OCI-LY1 (cell line): ENCODE results near the gene ANKRD13B.

Experiments
- H2AFZ ChIP-seq: fragments of 200-600 bp; sonication (generic), shearing (Covaris generic); 2 replicates; pipeline ENCODE4 v1.6.0; 2014; ENCODE audit warnings: antibody characterized with exemption, mild to moderate bottlenecking, low read length
- H3F3A ChIP-seq: fragments of 200-600 bp; sonication (generic), shearing (Covaris generic); 2 replicates; pipeline ENCODE4 v1.6.0; 2014; ENCODE audit warnings: mild to moderate bottlenecking, antibody characterized with exemption, low read length, moderate library complexity; ENCODE audit not compliant: insufficient read depth
- H3K27ac ChIP-seq: fragments of 200-600 bp; sonication (generic); 2 replicates; pipeline ENCODE4 v1.5.1; 2014; ENCODE audit warnings: low read length, mixed run types, mild to moderate bottlenecking, low read depth; ENCODE audit not compliant: poor library complexity, severe bottlenecking
- H3K27me3 ChIP-seq: fragments of 200-600 bp; sonication (generic); 2 replicates; pipeline ENCODE4 v1.6.0; 2014; ENCODE audit warnings: antibody characterized with exemption, mild to moderate bottlenecking, low read length, moderate library complexity; ENCODE audit not compliant: insufficient read depth
- H3K36me3 ChIP-seq: fragments of 200-600 bp; sonication (generic); 2 replicates; pipeline ENCODE4 v1.6.1; 2014; ENCODE audit warnings: mild to moderate bottlenecking, antibody characterized with exemption, low read length, moderate library complexity, mixed read lengths; ENCODE audit not compliant: insufficient read depth
- H3K4me1 ChIP-seq: fragments of 200-600 bp; sonication (generic); 2 replicates; pipeline ENCODE4 v1.5.1; 2014; ENCODE audit warnings: mild to moderate bottlenecking, low read length, moderate library complexity; ENCODE audit not compliant: insufficient read depth, severe bottlenecking
- H3K4me2 ChIP-seq: fragments of 200-600 bp; sonication (generic), shearing (Covaris generic); 2 replicates; pipeline ENCODE4 v1.6.1; 2014; ENCODE audit warnings: low read length
- H3K4me3 ChIP-seq: fragments of 200-600 bp; sonication (generic); 2 replicates; pipeline ENCODE4 v1.5.1; 2014; ENCODE audit warnings: low read length, low read depth, mild to moderate bottlenecking, mixed read lengths; ENCODE audit not compliant: poor library complexity, severe bottlenecking
- H3K79me2 ChIP-seq: fragments of 200-600 bp; shearing (Covaris generic); 2 replicates; pipeline ENCODE4 v1.6.1; 2016; ENCODE audit warnings: mixed run types, low read length, mixed read lengths; ENCODE audit not compliant: insufficient read depth
- H3K9ac ChIP-seq: fragments of 200-600 bp; sonication (generic), shearing (Covaris generic); 2 replicates; pipeline ENCODE4 v1.6.1; 2014; ENCODE audit warnings: mild to moderate bottlenecking, low read length, mixed read lengths
- H3K9me2 ChIP-seq: fragments of 200-600 bp; sonication (generic), shearing (Covaris generic); 2 replicates; pipeline ENCODE4 v1.6.1; 2014; ENCODE audit warnings: low read depth, mild to moderate bottlenecking, low read length, mixed read lengths
- H3K9me3 ChIP-seq: fragments of 200-600 bp; shearing (Covaris generic); 2 replicates; pipeline ENCODE4 v1.6.1; 2014; ENCODE audit warnings: low read length, mixed read lengths
- H4K20me1 ChIP-seq: fragments of 200-600 bp; sonication (generic), shearing (Covaris generic); 2 replicates; pipeline ENCODE4 v1.6.0; 2016; ENCODE audit warnings: mild to moderate bottlenecking, low read length; ENCODE audit not compliant: insufficient read depth
- CTCF ChIP-seq: fragments of 200-600 bp; sonication (generic), shearing (Covaris generic); IDR thresholded peaks from 2 replicates; pipeline ENCODE4 v1.5.1; 2017; ENCODE audit warnings: mild to moderate bottlenecking, antibody characterized with exemption, low read length, moderate library complexity, mixed read lengths
- EZH2 ChIP-seq: fragments of 200-600 bp; sonication (generic), shearing (Covaris generic); IDR thresholded peaks from 2 replicates; pipeline ENCODE4 v1.8.0; 2017; ENCODE audit warnings: borderline replicate concordance, mixed run types, mild to moderate bottlenecking, antibody characterized with exemption, low read length, moderate library complexity, mixed read lengths

Gene ANKRD13B

GRCh38 chr17:29563816-29564215 lies 29.1 kb upstream of the ANKRD13B start:
- no peaks in the 10 kb centered on the region for H3F3A ChIP-seq
- no peaks in the 10 kb centered on the region for H3K36me3 ChIP-seq
- no peaks in the 10 kb centered on the region for H3K79me2 ChIP-seq
- H3K27ac ChIP-seq: no peak overlapping the region
- TF ChIP-seq CTCF: no peak
- TF ChIP-seq EZH2: no peak
- H3K9me3 ChIP-seq: no peaks in the 10 kb centered on the region
- no peak overlapping the region for H3K9ac ChIP-seq
- H3K4me3 ChIP-seq: no peak overlapping the region
- no peak overlapping the region for H3K4me2 ChIP-seq
- H4K20me1 ChIP-seq: no peaks in the 10 kb centered on the region
- H3K4me1 ChIP-seq: peaks cover 50% of the 10 kb centered on the region
- H3K27me3 ChIP-seq: no peaks in the 10 kb centered on the region
- H2AFZ ChIP-seq: no peak overlapping the region
- no peaks in the 10 kb centered on the region for H3K9me2 ChIP-seq

GRCh38 chr17:29565643-29566472 lies 27.1 kb upstream of the ANKRD13B start:
- Histone ChIP-seq H2AFZ (no peak overlapping the region), H3K79me2 (no peaks in the 10 kb centered on the region), H3K9ac (peak overlapping the region; percentile 51; the same call in 1 of the 2 replicates), H3F3A (no peaks in the 10 kb centered on the region), H3K4me2 (peak overlapping the region; percentile 98), H3K27me3 (no peaks in the 10 kb centered on the region), H3K36me3 (no peaks in the 10 kb centered on the region), H3K27ac (no peak overlapping the region), H3K4me3 (peak overlapping the region; percentile 84), H3K9me3 (no peaks in the 10 kb centered on the region), H3K4me1 (peaks cover 42% of the 10 kb centered on the region), H4K20me1 (no peaks in the 10 kb centered on the region), H3K9me2 (no peaks in the 10 kb centered on the region)
- TF ChIP-seq EZH2: no peak
- TF ChIP-seq CTCF: peak; percentile 43; the same call in 1 of the 2 replicates

GRCh38 chr17:29566473-29567303 lies 26.2 kb upstream of the ANKRD13B start, which contains the start of gene ABHD15:
ABHD15 (minus strand) TSS chr17:29567037; CDS start chr17:29566966, 71 bp downstream.
- Histone ChIP-seq H3K9ac (peak within 1 kb of the TSS; percentile 88), H3K27ac (no peak within 1 kb of the TSS), H2AFZ (no peak within 1 kb of the TSS), H3K79me2 (no peaks in the 10 kb centered on the region), H3K4me1 (peaks cover 37% of the 10 kb centered on the region), H3K4me3 (peak within 1 kb of the TSS; percentile 84), H3K9me2 (no peaks in the 10 kb centered on the region), H3K36me3 (no peaks in the 10 kb centered on the region), H3K27me3 (no peaks in the 10 kb centered on the region), H3K9me3 (no peaks in the 10 kb centered on the region), H3F3A (no peaks in the 10 kb centered on the region), H4K20me1 (no peaks in the 10 kb centered on the region), H3K4me2 (peak within 1 kb of the TSS; percentile 98)
- TF ChIP-seq EZH2 (no peak), CTCF (no peak)
